Hepatocyte (in vitro differentiated cells): ENCODE results near the gene PCNX3. TPM values are rescaled to one million over a fixed set of nuclear protein-coding genes. Genes with fewer than 3 reads are reported as not detected.

Source experiments
- DNase-seq: peaks from one replicate; pipeline ENCODE4 v3.0.0-alpha.2; 2016; ENCODE audit warnings: low spot score
- H2AFZ ChIP-seq: fragments of 200-600 bp; sonication (generic); 2 replicates; pipeline ENCODE4 v1.6.0; 2016; ENCODE audit warnings: antibody characterized with exemption, mild to moderate bottlenecking
- H3K27ac ChIP-seq: fragments of 200-600 bp; sonication (generic); 2 replicates; pipeline ENCODE4 v1.5.1; 2016; ENCODE audit warnings: mild to moderate bottlenecking
- H3K27me3 ChIP-seq: fragments of 200-600 bp; sonication (generic); 2 replicates; pipeline ENCODE4 v1.6.1; 2016
- H3K36me3 ChIP-seq: fragments of 200-600 bp; sonication (generic); replicated peaks from 2 replicates; pipeline ENCODE4 v1.5.1; 2016; ENCODE audit warnings: low read depth; ENCODE audit not compliant: insufficient read depth
- H3K4me1 ChIP-seq: fragments of 200-600 bp; sonication (generic); 2 replicates; pipeline ENCODE4 v1.5.1; 2016; ENCODE audit warnings: mild to moderate bottlenecking, moderate library complexity; ENCODE audit not compliant: insufficient read depth
- H3K4me2 ChIP-seq: fragments of 200-600 bp; sonication (generic); 2 replicates; pipeline ENCODE4 v1.6.0; 2016
- H3K4me3 ChIP-seq: fragments of 200-600 bp; sonication (generic); 2 replicates; pipeline ENCODE4 v1.5.1; 2016; ENCODE audit warnings: mild to moderate bottlenecking
- H3K79me2 ChIP-seq: fragments of 200-600 bp; sonication (generic); 2 replicates; pipeline ENCODE4 v1.6.0; 2017; ENCODE audit warnings: mild to moderate bottlenecking
- H3K9me2 ChIP-seq: fragments of 200-600 bp; sonication (generic); replicated peaks from 2 replicates; pipeline ENCODE4 v1.6.0; 2017; ENCODE audit warnings: mild to moderate bottlenecking; ENCODE audit not compliant: insufficient read depth
- H3K9me3 ChIP-seq: fragments of 200-600 bp; sonication (generic); 2 replicates; pipeline ENCODE4 v1.5.1; 2016; ENCODE audit warnings: low read depth, mild to moderate bottlenecking
- H4K20me1 ChIP-seq: fragments of 200-600 bp; sonication (generic); 2 replicates; pipeline ENCODE4 v1.6.0; 2016; ENCODE audit warnings: mild to moderate bottlenecking; ENCODE audit not compliant: insufficient read depth, poor library complexity, severe bottlenecking
- CTCF ChIP-seq: fragments of 200-600 bp; sonication (generic); IDR thresholded peaks from 2 replicates; pipeline ENCODE4 v1.5.1; 2016; ENCODE audit warnings: antibody characterized with exemption, mild to moderate bottlenecking; ENCODE audit not compliant: poor library complexity
- EZH2 ChIP-seq: fragments of 200-600 bp; sonication (generic); IDR thresholded peaks from 2 replicates; pipeline ENCODE4 v1.6.1; 2016; ENCODE audit warnings: antibody characterized with exemption, mild to moderate bottlenecking, borderline replicate concordance
- EZH2phosphoT487 ChIP-seq: fragments of 200-600 bp; sonication (generic); IDR thresholded peaks from one replicate; pipeline ENCODE4 v1.6.1; 2018; ENCODE audit warnings: antibody characterized with exemption, mild to moderate bottlenecking, low read depth, moderate library complexity; ENCODE audit not compliant: unreplicated experiment, severe bottlenecking
- WGBS: methylation state at CpG from one replicate; pipeline ENCODE4 v1.1.6; 2016; ENCODE audit warnings: low lambda C conversion rate; ENCODE audit errors: missing lambda C conversion rate; 5-methylcytosine and 5-hydroxymethylcytosine counted together
- polyA plus RNA-seq: library from polyadenylated mRNA; unstranded; fragments of >200 nt; fragmentation: Nextera tagmentation; extraction: Ambion mirVana; gene quantifications from 2 replicates; pipeline ENCODE4 v1.2.1, GENCODE V29; 2016
- total RNA-seq: library from RNA; depleted of rRNA; stranded (reverse); fragments of >200 nt; gene quantifications from 2 replicates; pipeline ENCODE4 v1.2.3, GENCODE V29; 2014

The PCNX3 gene
- total and polyA plus RNA-seq, 2 experiments from 2014 or later: 20.0 to 27.4 TPM

- TF ChIP-seq EZH2phosphoT487: no peak
- no peak for TF ChIP-seq EZH2
- no peak for TF ChIP-seq CTCF
- no peaks in the 10 kb centered on the region for H4K20me1 ChIP-seq
Measured at GRCh38 chr11:65646288-65646957, 30.8 kb downstream of the PCNX3 start.

GRCh38 chr11:65646958-65647701 is 31.6 kb downstream of the PCNX3 start:
- no peaks in the 10 kb centered on the region for H4K20me1 ChIP-seq
- no peaks in the 10 kb centered on the region for H3K36me3 ChIP-seq
- no peaks in the 10 kb centered on the region for H3K9me3 ChIP-seq
- no peaks in the 10 kb centered on the region for H3K27me3 ChIP-seq
- H3K4me2 ChIP-seq: peak overlapping the region; percentile 71
- DNase-seq: peak; percentile 77
- 22% methylated on average over 54 of the region's 87 CpGs for WGBS
- H3K4me1 ChIP-seq: peaks cover 10% of the 10 kb centered on the region
- TF ChIP-seq EZH2 (no peak), EZH2phosphoT487 (no peak), CTCF (no peak)
- no peaks in the 10 kb centered on the region for H3K79me2 ChIP-seq
- H2AFZ ChIP-seq: peak overlapping the region; percentile 56
- H3K4me3 ChIP-seq: peak overlapping the region; percentile 12
- H3K9me2 ChIP-seq: no peaks in the 10 kb centered on the region
- H3K27ac ChIP-seq: no peak overlapping the region

More at GRCh38 chr11:65646288-65646957, 30.8 kb downstream of the PCNX3 start:
- H3K4me3 ChIP-seq: no peak overlapping the region
- no peaks in the 10 kb centered on the region for H3K9me3 ChIP-seq
- H3K9me2 ChIP-seq: no peaks in the 10 kb centered on the region
- peak overlapping the region; percentile 56 for H2AFZ ChIP-seq
- H3K79me2 ChIP-seq: no peaks in the 10 kb centered on the region
- WGBS: 92% methylated on average over 54 of the region's 68 CpGs
- no peaks in the 10 kb centered on the region for H3K36me3 ChIP-seq
- H3K4me1 ChIP-seq: peaks cover 3% of the 10 kb centered on the region
- peak overlapping the region; percentile 71 for H3K4me2 ChIP-seq
- H3K27me3 ChIP-seq: no peaks in the 10 kb centered on the region
- DNase-seq: no peak
- no peak overlapping the region for H3K27ac ChIP-seq

- H3K9me3 ChIP-seq: no peaks in the 10 kb centered on the region
- H3K36me3 ChIP-seq: no peaks in the 10 kb centered on the region
- H3K4me1 ChIP-seq: peaks cover 22% of the 10 kb centered on the region
- WGBS: 91% methylated on average over 10 of the region's 12 CpGs
- H3K27ac ChIP-seq: no peak overlapping the region
- no peak for DNase-seq
- H3K27me3 ChIP-seq: no peaks in the 10 kb centered on the region
- no peaks in the 10 kb centered on the region for H4K20me1 ChIP-seq
- H3K4me3 ChIP-seq: no peak overlapping the region
- no peak overlapping the region for H2AFZ ChIP-seq
- no peaks in the 10 kb centered on the region for H3K79me2 ChIP-seq
- TF ChIP-seq EZH2 (no peak), EZH2phosphoT487 (no peak), CTCF (no peak)
- H3K4me2 ChIP-seq: no peak overlapping the region
- no peaks in the 10 kb centered on the region for H3K9me2 ChIP-seq
Measured at GRCh38 chr11:65648997-65649493, 33.5 kb downstream of the PCNX3 start.
